WTC11 (cell line): ENCODE data around the gene WRAP73. TPM values are rescaled to one million over a fixed set of nuclear protein-coding genes. Genes with fewer than 3 reads are reported as not detected.

Source experiments
- ATAC-seq: fragments of 200-7000 bp; cut with Tn5 transposase; 2 replicates; pipeline ENCODE4 v1.10.0; 2021; ENCODE audit warnings: mild to moderate bottlenecking, moderate library complexity
- CTCF ChIA-PET: fragments of 300-600 bp; sonication (Branson Sonifier 250); formaldehyde crosslinking; loops from one replicate; lab custom pipeline; 2021; ENCODE audit warnings: antibody characterized with exemption; lab: Charles Lee
- POLR2A ChIA-PET: fragments of 350-600 bp; sonication (Branson Sonifier 250); formaldehyde crosslinking; loops from one replicate; lab custom pipeline; 2021; ENCODE audit warnings: antibody characterized with exemption; lab: Charles Lee
- DNase-seq: peaks from one replicate; pipeline ENCODE4 v3.0.0; 2021; ENCODE audit warnings: low spot score
- H3K27ac Mint-ChIP-seq: 2 replicates; pipeline ENCODE4 v1.8.0; 2021; ENCODE audit warnings: mixed read lengths
- H3K27me3 Mint-ChIP-seq: 2 replicates; pipeline ENCODE4 v1.8.0; 2021; ENCODE audit warnings: low read depth, mild to moderate bottlenecking, moderate library complexity, mixed read lengths
- H3K36me3 Mint-ChIP-seq: 2 replicates; pipeline ENCODE4 v1.8.0; 2021; ENCODE audit warnings: mixed read lengths
- H3K4me1 Mint-ChIP-seq: 2 replicates; pipeline ENCODE4 v1.8.0; 2022; ENCODE audit warnings: mixed read lengths
- H3K4me3 Mint-ChIP-seq: 2 replicates; pipeline ENCODE4 v1.8.0; 2021; ENCODE audit warnings: mild to moderate bottlenecking, moderate library complexity, mixed read lengths
- H3K9me3 Mint-ChIP-seq: 2 replicates; pipeline ENCODE4 v1.8.0; 2021; ENCODE audit warnings: mixed read lengths
- ARID4B ChIP-seq: sonication (generic); formaldehyde crosslinking; IDR thresholded peaks from 2 replicates; pipeline ENCODE4 v1.8.0; 2023; ENCODE audit warnings: missing genetic modification reagents, mild to moderate bottlenecking, borderline replicate concordance
- ATF3 ChIP-seq: sonication (generic); formaldehyde crosslinking; conservative IDR thresholded peaks from 2 replicates; pipeline ENCODE4 v1.8.1; 2022; ENCODE audit warnings: mild to moderate bottlenecking, missing genetic modification reagents
- E2F1 ChIP-seq: sonication (generic); formaldehyde crosslinking; IDR thresholded peaks from 2 replicates; pipeline ENCODE4 v1.8.0; 2022; ENCODE audit warnings: mild to moderate bottlenecking, missing genetic modification reagents
- FOXP4 ChIP-seq: sonication (generic); formaldehyde crosslinking; IDR thresholded peaks from 2 replicates; pipeline ENCODE4 v1.8.0; 2022; ENCODE audit warnings: mild to moderate bottlenecking, missing genetic modification reagents
- GABPB1 ChIP-seq: sonication (generic); formaldehyde crosslinking; IDR thresholded peaks from 2 replicates; pipeline ENCODE4 v1.8.1; 2023; ENCODE audit warnings: mild to moderate bottlenecking, missing genetic modification reagents
- GRHL2 ChIP-seq: fragments of 250-450 bp; sonication (Bioruptor Pico); IDR thresholded peaks from 2 replicates; pipeline ENCODE4 v1.8.0; 2022; ENCODE audit warnings: mild to moderate bottlenecking, moderate library complexity; ENCODE audit not compliant: insufficient replicate concordance, severe bottlenecking
- GTF2I ChIP-seq: fragments of 250-450 bp; sonication (Bioruptor Pico); conservative IDR thresholded peaks from 2 replicates; pipeline ENCODE4 v1.4.0; 2021; ENCODE audit warnings: mild to moderate bottlenecking
- MLX ChIP-seq: sonication (generic); formaldehyde crosslinking; IDR thresholded peaks from 2 replicates; pipeline ENCODE4 v1.8.1; 2023; ENCODE audit warnings: mild to moderate bottlenecking, missing genetic modification reagents, moderate library complexity
- MYBL2 ChIP-seq: sonication (generic); formaldehyde crosslinking; IDR thresholded peaks from 2 replicates; pipeline ENCODE4 v1.8.1; 2023; ENCODE audit warnings: mild to moderate bottlenecking, moderate library complexity, missing genetic modification reagents
- OVOL2 ChIP-seq: fragments of 250-450 bp; sonication (Bioruptor Pico); IDR thresholded peaks from 2 replicates; pipeline ENCODE4 v1.9.0; 2021; ENCODE audit warnings: mild to moderate bottlenecking, borderline replicate concordance
- RELA ChIP-seq: sonication (generic); formaldehyde crosslinking; IDR thresholded peaks from 2 replicates; pipeline ENCODE4 v1.8.1; 2022; ENCODE audit warnings: missing genetic modification reagents, mild to moderate bottlenecking, borderline replicate concordance
- RORB ChIP-seq: fragments of 250-450 bp; sonication (Bioruptor Pico); IDR thresholded peaks from 2 replicates; pipeline ENCODE4 v1.9.0; 2021; ENCODE audit warnings: mild to moderate bottlenecking
- SMAD3 ChIP-seq: sonication (generic); formaldehyde crosslinking; IDR thresholded peaks from 2 replicates; pipeline ENCODE4 v1.8.0; 2022; ENCODE audit warnings: missing genetic modification reagents, mild to moderate bottlenecking, borderline replicate concordance
- STAT6 ChIP-seq: sonication (generic); formaldehyde crosslinking; conservative IDR thresholded peaks from 2 replicates; pipeline ENCODE4 v1.8.1; 2023; ENCODE audit warnings: mild to moderate bottlenecking, low read depth, missing genetic modification reagents, moderate library complexity
- TP53 ChIP-seq: sonication (generic); formaldehyde crosslinking; IDR thresholded peaks from 2 replicates; pipeline ENCODE4 v1.8.1; 2023; ENCODE audit warnings: mild to moderate bottlenecking, missing genetic modification reagents
- ZBTB21 ChIP-seq: sonication (generic); formaldehyde crosslinking; IDR thresholded peaks from 2 replicates; pipeline ENCODE4 v1.8.1; 2023; ENCODE audit warnings: mild to moderate bottlenecking, missing genetic modification reagents, borderline replicate concordance
- ZNF317 ChIP-seq: sonication (generic); formaldehyde crosslinking; IDR thresholded peaks from 2 replicates; pipeline ENCODE4 v1.8.1; 2023; ENCODE audit warnings: low read depth, mild to moderate bottlenecking, moderate library complexity, missing genetic modification reagents, borderline replicate concordance
- ZSCAN18 ChIP-seq: fragments of 250-450 bp; sonication (Bioruptor Pico); IDR thresholded peaks from 2 replicates; pipeline ENCODE4 v2.1.2; 2022; ENCODE audit warnings: mild to moderate bottlenecking, moderate library complexity
- total RNA-seq: library from RNA; stranded (reverse); gene quantifications from 3 replicates; pipeline ENCODE4 v1.2.3, GENCODE V29; 2021

Gene WRAP73
- total RNA-seq, 1 experiment from 2014 or later, result 39.2 TPM

- ChIA-PET CTCF (interaction anchor here (0.8 to 1.3 kb wide), 2 partner anchors 34 to 200 kb away, joined by 3 to 6 read pairs; no protein-coding TSS in a partner anchor), POLR2A (no interaction called here)
- Mint-ChIP-seq H3K36me3 (no peaks in the 10 kb centered on the region), H3K27ac (no peak overlapping the region), H3K9me3 (no peaks in the 10 kb centered on the region), H3K27me3 (peaks cover 2% of the 10 kb centered on the region; the same call in 1 of the 2 replicates), H3K4me3 (no peak overlapping the region), H3K4me1 (peaks cover 20% of the 10 kb centered on the region)
- DNase-seq (no peak), ATAC-seq (no peak)
- no peak for TF ChIP-seq ZSCAN18 (CRISPR knock-in tag)
- no peak for TF ChIP-seq STAT6 (CRISPR knock-in tag)
- no peak for TF ChIP-seq GTF2I (CRISPR knock-in tag)
- TF ChIP-seq RELA, result no peak
- TF ChIP-seq ZNF317 (CRISPR knock-in tag), result no peak
- no peak for TF ChIP-seq FOXP4 (CRISPR knock-in tag)
- TF ChIP-seq OVOL2 (CRISPR knock-in tag), result no peak
- TF ChIP-seq GABPB1 (CRISPR knock-in tag), result no peak
- no peak for TF ChIP-seq MYBL2
- no peak for TF ChIP-seq RORB
- no peak for TF ChIP-seq MLX (CRISPR knock-in tag)
- no peak for TF ChIP-seq ARID4B (CRISPR knock-in tag)
- no peak for TF ChIP-seq GRHL2 (CRISPR knock-in tag)
- no peak for TF ChIP-seq E2F1 (CRISPR knock-in tag)
- no peak for TF ChIP-seq ATF3
- no peak for TF ChIP-seq TP53 (CRISPR knock-in tag)
- TF ChIP-seq SMAD3 (CRISPR knock-in tag), result no peak
- TF ChIP-seq ZBTB21, result no peak
Observed at GRCh38 chr1:3690282-3691065, 40.6 kb upstream of the WRAP73 start.
